T-cell (primary cell): Measurements from ENCODE around the gene ZMYM3. TPM values are rescaled to one million over a fixed set of nuclear protein-coding genes. Genes with fewer than 3 reads are reported as not detected.
A peak's percentile ranks its signal among the peaks of the same experiment; 100 is the strongest.
"Not testable (repeated sequence)": the region's sequence is repeated elsewhere in the genome, so short reads cannot be mapped to it uniquely, and the experiment has no call there.

ENCODE experiments used
- ATAC-seq, 4 experiments: fragments of 200-7000 bp in 3 of 4; fragments of 150-1000 bp in 1 of 4; cut with Tn5 transposase; replicated peaks in 1 of 4; 1 replicate in 3 of 4; 2 replicates in 1 of 4; pipeline ENCODE4 v1.10.0; 2021; ENCODE audit warnings: moderate library complexity in 3 of 4, mild to moderate bottlenecking in 2 of 4, moderate number of reproducible peaks in 1 of 4
- CTCF ChIA-PET, 2 donors: fragments of 300-600 bp; sonication (Branson Sonifier 250); formaldehyde crosslinking; loops; one replicate each; lab custom pipeline; 2022; ENCODE audit warnings: antibody characterized with exemption in 2 of 2; lab: Charles Lee
- POLR2A ChIA-PET, 2 donors: fragments of 300-600 bp; sonication (Branson Sonifier 250); formaldehyde crosslinking; loops; one replicate each; lab custom pipeline; 2022; ENCODE audit warnings: antibody characterized with exemption in 2 of 2; lab: Charles Lee
- DNase-seq, 35 experiments: peaks; one replicate each; pipeline versions ENCODE4 v3.0.0 to v3.0.0-alpha.2; 2013 to 2023
- H3K27ac ChIP-seq: one replicate; pipeline ENCODE4 v1.5.1; 2013; ENCODE audit warnings: low read length
- H3K27me3 ChIP-seq, 2 experiments: replicated peaks in 1 of 2; 1 replicate in 1 of 2; 2 replicates in 1 of 2; pipeline versions ENCODE4 v1.6.1 to v1.7.0; 2013; ENCODE audit warnings: low read length in 1 of 2, mixed read lengths in 1 of 2; ENCODE audit not compliant: control insufficient read depth in 2 of 2, insufficient read depth in 2 of 2; ENCODE audit errors: extremely low read depth in 1 of 2
- H3K36me3 ChIP-seq, 2 donors: 1 replicate in 1 of 2; 2 replicates in 1 of 2; pipeline versions ENCODE4 v1.6.1 to v1.7.0; 2013; ENCODE audit warnings: low read length in 1 of 2; ENCODE audit not compliant: control insufficient read depth in 2 of 2, insufficient read depth in 1 of 2; ENCODE audit errors: extremely low read depth in 1 of 2
- H3K4me1 ChIP-seq, 2 experiments: 1 replicate in 1 of 2; 2 replicates in 1 of 2; pipeline versions ENCODE4 v1.6.1 to v1.7.0; 2013; ENCODE audit warnings: low read length in 2 of 2, mixed read lengths in 1 of 2; ENCODE audit not compliant: insufficient read depth in 2 of 2, control insufficient read depth in 1 of 2; ENCODE audit errors: extremely low read depth in 1 of 2
- H3K4me3 ChIP-seq, 2 donors: 1 replicate in 1 of 2; 2 replicates in 1 of 2; pipeline versions ENCODE4 v1.5.1 to v1.7.0; 2013; ENCODE audit warnings: mild to moderate bottlenecking in 2 of 2, low read length in 1 of 2, moderate library complexity in 1 of 2; ENCODE audit not compliant: control insufficient read depth in 1 of 2; ENCODE audit errors: extremely low read depth in 1 of 2
- H3K9me3 ChIP-seq: 2 replicates; pipeline ENCODE4 v1.7.0; 2013
- H3K27ac Mint-ChIP-seq, 2 donors: one replicate each; pipeline ENCODE4 v1.8.0; 2020 to 2021; ENCODE audit warnings: mild to moderate bottlenecking in 2 of 2, mixed read lengths in 2 of 2
- H3K27me3 Mint-ChIP-seq, 2 donors: one replicate each; pipeline ENCODE4 v1.8.0; 2021 to 2022; ENCODE audit warnings: mixed read lengths in 2 of 2
- H3K36me3 Mint-ChIP-seq: one replicate; pipeline ENCODE4 v1.8.0; 2021; ENCODE audit warnings: mixed read lengths
- H3K4me1 Mint-ChIP-seq, 3 donors: one replicate each; pipeline ENCODE4 v1.8.0; 2020 to 2022; ENCODE audit warnings: mixed read lengths in 3 of 3, mild to moderate bottlenecking in 1 of 3
- H3K4me3 Mint-ChIP-seq, 3 donors: one replicate each; pipeline ENCODE4 v1.8.0; 2020 to 2022; ENCODE audit warnings: mild to moderate bottlenecking in 3 of 3, mixed read lengths in 3 of 3, moderate library complexity in 3 of 3
- H3K9me3 Mint-ChIP-seq, 3 donors: one replicate each; pipeline ENCODE4 v1.8.0; 2020 to 2022; ENCODE audit warnings: mixed read lengths in 3 of 3
- WGBS: methylation state at CpG from one replicate; pipeline ENCODE4 v1.1.5; 2013; ENCODE audit warnings: missing lambda C conversion rate; ENCODE audit not compliant: insufficient coverage; 5-methylcytosine and 5-hydroxymethylcytosine counted together
- total RNA-seq, 35 experiments: library from RNA in 6 of 35; stranded (reverse) in 6 of 35; fragments of 120-200 nt in 1 of 35; gene quantifications; one replicate each; pipeline versions ENCODE4 v1.2.1 to v1.2.4 and lab custom pipeline; 2013 to 2026

ZMYM3 gene
- total RNA-seq, 5 donors from 2014 or later (not counting 1 experiment from before 2014, with no cell fraction given): 23.6 to 32.4 (median 28.7) TPM

GRCh38 chrX:71282514-71283402, 28.8 kb upstream of the ZMYM3 start:
- Histone ChIP-seq H3K27me3 (no peaks in the 10 kb centered on the region), H3K36me3 (no peaks in the 10 kb centered on the region), H3K4me1 (peaks cover 9 to 17% of the 10 kb centered on the region in 2 experiments), H3K4me3 (peak overlapping the region; percentile 25 to 79), H3K27ac (peak overlapping the region; percentile 96), H3K9me3 (no peaks in the 10 kb centered on the region)
- CTCF ChIA-PET: interaction anchor here (0.6 to 1.8 kb wide), 11 partner anchors 15 to 324 kb away, joined by 3 to 22 read pairs (median 4); partner anchors contain the start of genes ZMYM3 (in 2 of the 2), MED12 (in 1 of the 2) and TAF1 (in 1 of the 2)
- peak overlapping the region; percentile 98 to 99 for H3K27ac Mint-ChIP-seq
- WGBS: 2% methylated on average over 6 of the region's 16 CpGs
- POLR2A ChIA-PET: interaction anchor here (0.6 to 1.6 kb wide), 8 partner anchors 28 to 252 kb away, joined by 3 to 26 read pairs (median 4); partner anchors contain the start of genes TAF1 (in 2 of the 2) and ZMYM3 (in 1 of the 2)
- peak overlapping the region; percentile 92 to 97 (median 97) for H3K4me3 Mint-ChIP-seq
- no peaks in the 10 kb centered on the region for H3K9me3 Mint-ChIP-seq
- peaks cover 3% of the 10 kb centered on the region for H3K36me3 Mint-ChIP-seq
- ATAC-seq (peak; percentile 54 to 62 (median 58)), DNase-seq (peak in 29 of 35 experiments; percentile 7 to 65 (median 30))
- H3K4me1 Mint-ChIP-seq: peaks cover 6 to 20% (median 16%) of the 10 kb centered on the region in 3 donors
- peaks cover 0 to 6% of the 10 kb centered on the region in 2 donors for H3K27me3 Mint-ChIP-seq

DNA sequence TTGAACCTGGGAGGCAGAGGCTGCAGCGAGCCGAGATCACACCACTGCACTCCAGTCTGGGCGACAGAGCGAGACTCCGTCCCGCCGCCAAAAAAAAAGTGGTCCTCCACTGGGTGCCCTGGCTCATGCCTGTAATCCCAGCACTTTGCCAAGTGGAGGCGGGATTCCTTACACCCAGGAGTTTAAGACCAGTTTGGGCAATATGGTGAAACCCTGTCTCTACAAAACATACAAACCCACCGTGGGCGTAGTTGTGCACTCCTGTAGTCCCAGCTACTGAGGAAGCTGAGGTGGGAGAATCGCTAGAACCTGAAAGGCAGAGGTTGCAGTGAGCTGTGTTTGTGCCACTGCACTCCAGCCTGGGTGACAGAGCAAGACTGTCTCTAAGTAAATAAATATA, 27.4 kb upstream of the ZMYM3 start:
- not testable (repeated sequence) for H3K36me3 Mint-ChIP-seq, H3K27ac ChIP-seq, H3K27me3 Mint-ChIP-seq, DNase-seq, H3K9me3 ChIP-seq, H3K4me3 ChIP-seq, H3K4me1 ChIP-seq, H3K27ac Mint-ChIP-seq, H3K9me3 Mint-ChIP-seq, H3K27me3 ChIP-seq, H3K4me3 Mint-ChIP-seq, H3K36me3 ChIP-seq, ATAC-seq
- H3K4me1 Mint-ChIP-seq: peaks cover 6 to 16% (median 10%) of the 10 kb centered on the region in 3 donors
- WGBS: 97% methylated on average over 5 of the region's 11 CpGs
- CTCF ChIA-PET: interaction anchor here (0.6 to 0.7 kb wide), 2 partner anchors 25 to 888 kb away, joined by 3 read pairs; no protein-coding TSS in a partner anchor
- POLR2A ChIA-PET: interaction anchor here in 1 of 2 donors (0.6 kb wide), 1 partner anchor 73 kb away, joined by 4 read pairs; no protein-coding TSS in a partner anchor

DNA sequence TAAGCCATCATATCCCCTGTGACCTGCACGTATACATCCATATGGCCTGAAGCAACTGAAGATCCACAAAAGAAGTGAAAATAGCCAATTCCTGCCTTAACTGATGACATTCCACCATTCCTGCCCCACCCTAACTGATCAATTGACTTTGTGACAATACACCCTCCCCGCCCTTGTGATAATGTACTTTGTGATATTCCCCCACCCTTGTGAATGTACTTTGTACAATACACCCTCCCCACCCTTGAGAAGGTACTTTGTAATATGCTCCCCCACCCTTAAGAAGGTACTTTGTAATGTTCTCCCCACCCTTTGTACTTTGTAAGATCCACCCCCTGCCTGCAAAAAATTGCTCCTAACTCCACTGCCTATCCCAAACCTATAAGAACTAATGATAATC, 18.4 kb upstream of the ZMYM3 start:
- CTCF ChIA-PET, H3K27me3 Mint-ChIP-seq, H3K9me3 ChIP-seq, H3K27me3 ChIP-seq, H3K4me3 Mint-ChIP-seq, POLR2A ChIA-PET, H3K4me3 ChIP-seq, H3K27ac ChIP-seq, H3K36me3 ChIP-seq, H3K36me3 Mint-ChIP-seq, H3K4me1 Mint-ChIP-seq, DNase-seq, H3K9me3 Mint-ChIP-seq, ATAC-seq, H3K27ac Mint-ChIP-seq, H3K4me1 ChIP-seq: not testable (repeated sequence)
- WGBS: no CpG with 5 or more reads among the region's 2 CpGs

DNA sequence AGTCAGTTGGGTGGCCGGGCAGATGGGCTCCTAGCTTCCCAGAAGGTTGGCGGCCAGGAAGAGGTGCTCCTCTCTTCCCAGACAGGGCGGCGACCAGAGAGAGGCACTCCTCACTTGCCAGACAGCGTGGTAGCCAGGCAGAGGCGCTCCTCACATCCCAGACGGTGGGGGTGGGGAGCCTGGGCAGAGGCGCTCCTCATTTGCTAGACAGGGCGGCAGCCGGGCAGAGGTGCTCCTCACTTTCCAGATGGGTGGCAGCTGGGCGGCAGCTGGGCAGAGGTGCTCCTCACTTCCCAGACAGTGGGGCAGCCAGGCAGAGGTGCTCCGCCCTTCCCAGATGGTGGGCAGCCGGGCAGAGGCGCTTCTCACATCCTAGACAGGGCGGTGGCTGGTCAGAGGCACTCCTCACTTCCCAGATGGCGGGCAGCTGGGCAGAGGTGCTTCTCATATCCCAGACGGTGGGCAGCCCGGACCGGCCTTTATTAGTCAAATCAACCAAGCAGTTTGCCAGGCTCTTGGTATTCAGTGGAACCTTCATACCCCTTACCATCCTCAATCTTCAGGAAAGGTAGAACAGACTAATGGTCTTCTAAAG, 16.0 kb upstream of the ZMYM3 start:
- Histone ChIP-seq H3K4me1 (no peaks in the 10 kb centered on the region), H3K9me3 (no peaks in the 10 kb centered on the region), H3K27ac (no peak overlapping the region), H3K36me3 (no peaks in the 10 kb centered on the region), H3K27me3 (no peaks in the 10 kb centered on the region), H3K4me3 (no peak overlapping the region)
- ATAC-seq: no peak
- 96% methylated on average over 11 of the region's 19 CpGs for WGBS
- CTCF ChIA-PET: no interaction called here
- Mint-ChIP-seq H3K4me3 (no peak overlapping the region), H3K27ac (no peak overlapping the region), H3K9me3 (no peaks in the 10 kb centered on the region), H3K27me3 (peaks cover 0 to 10% of the 10 kb centered on the region in 2 donors), H3K36me3 (no peaks in the 10 kb centered on the region), H3K4me1 (no peaks in the 10 kb centered on the region)
- DNase-seq: no peak
- POLR2A ChIA-PET: no interaction called here

- H3K36me3 ChIP-seq, H3K9me3 Mint-ChIP-seq, H3K36me3 Mint-ChIP-seq, H3K9me3 ChIP-seq, POLR2A ChIA-PET, H3K27ac ChIP-seq, H3K4me1 ChIP-seq, H3K27me3 ChIP-seq, H3K4me3 Mint-ChIP-seq, ATAC-seq, H3K27ac Mint-ChIP-seq, H3K4me3 ChIP-seq, DNase-seq, CTCF ChIA-PET, H3K4me1 Mint-ChIP-seq: not testable (repeated sequence)
- H3K27me3 Mint-ChIP-seq: peaks cover 0 to 10% of the 10 kb centered on the region in 2 donors
Measured at GRCh38 chrX:71268624-71269023, 14.7 kb upstream of the ZMYM3 start.

GRCh38 chrX:71256856-71257255, 2.9 kb upstream of the ZMYM3 start:
- Mint-ChIP-seq H3K9me3 (no peaks in the 10 kb centered on the region), H3K27ac (no peak overlapping the region), H3K36me3 (no peaks in the 10 kb centered on the region), H3K4me1 (peaks cover 16 to 24% (median 23%) of the 10 kb centered on the region in 3 donors), H3K27me3 (no peaks in the 10 kb centered on the region), H3K4me3 (no peak overlapping the region)
- H3K4me1 ChIP-seq: peaks cover 0 to 21% of the 10 kb centered on the region in 2 experiments
- no CpG with 5 or more reads among the region's 4 CpGs for WGBS
- CTCF ChIA-PET: no interaction called here
- no peaks in the 10 kb centered on the region for H3K36me3 ChIP-seq
- H3K27ac ChIP-seq: no peak overlapping the region
- DNase-seq (no peak), ATAC-seq (no peak)
- H3K27me3 ChIP-seq: no peaks in the 10 kb centered on the region
- POLR2A ChIA-PET: interaction anchor here in 1 of 2 donors (0.7 kb wide), 1 partner anchor 110 kb away, joined by 5 read pairs; no protein-coding TSS in a partner anchor
- no peaks in the 10 kb centered on the region for H3K9me3 ChIP-seq
- H3K4me3 ChIP-seq: no peak overlapping the region
